ENCODE results near the gene GTPBP1. TPM values are rescaled to one million over a fixed set of nuclear protein-coding genes. Genes with fewer than 3 reads are reported as not detected.

The GTPBP1 gene
- total RNA-seq, 4 donors from 2014 or later: 46.0 to 72.0 (median 56.6) TPM

DNA sequence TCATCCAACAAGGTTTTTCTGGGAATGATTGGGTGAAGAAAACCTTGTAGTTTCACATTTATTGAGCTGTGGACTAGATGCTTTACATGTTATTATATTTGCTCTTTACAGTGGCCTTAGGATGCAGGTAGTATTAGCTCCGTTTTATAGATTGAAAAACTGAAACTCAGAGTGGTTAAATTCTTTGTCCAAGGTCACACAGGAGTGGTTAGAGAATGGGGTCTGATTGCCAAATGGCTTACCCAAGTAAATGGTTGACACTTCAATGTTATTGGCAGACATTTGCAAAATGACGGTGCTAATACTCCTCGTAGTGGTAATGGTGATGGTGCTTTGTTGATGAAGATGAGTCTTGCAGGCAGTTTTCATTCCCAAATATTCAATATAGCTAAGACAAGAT is 2.2 kb downstream of the GTPBP1 start:
- WGBS, 2 donors: 84 to 87% methylated on average over 3 of the region's 3 CpGs
- DNase-seq (ENCODE audit: low spot score in 2 of 2): no peak
- H3K36me3 ChIP-seq: peaks cover 0 to 11% (median 0%) of the 10 kb centered on the region in 3 donors
- TF ChIP-seq EP300 (IDR thresholded peaks at IDR 0.05): no peak
- TF ChIP-seq POLR2A (IDR thresholded peaks at IDR 0.05): no peak
- TF ChIP-seq CTCF (IDR thresholded peaks at IDR 0.05): no peak
- H3K4me1 ChIP-seq: peaks cover 0 to 40% (median 28%) of the 10 kb centered on the region in 4 donors
- no peak overlapping the region for H3K27ac ChIP-seq
- no peaks in the 10 kb centered on the region for H3K27me3 ChIP-seq
- H3K9me3 ChIP-seq: no peaks in the 10 kb centered on the region
- H3K4me3 ChIP-seq: no peak overlapping the region

DNA sequence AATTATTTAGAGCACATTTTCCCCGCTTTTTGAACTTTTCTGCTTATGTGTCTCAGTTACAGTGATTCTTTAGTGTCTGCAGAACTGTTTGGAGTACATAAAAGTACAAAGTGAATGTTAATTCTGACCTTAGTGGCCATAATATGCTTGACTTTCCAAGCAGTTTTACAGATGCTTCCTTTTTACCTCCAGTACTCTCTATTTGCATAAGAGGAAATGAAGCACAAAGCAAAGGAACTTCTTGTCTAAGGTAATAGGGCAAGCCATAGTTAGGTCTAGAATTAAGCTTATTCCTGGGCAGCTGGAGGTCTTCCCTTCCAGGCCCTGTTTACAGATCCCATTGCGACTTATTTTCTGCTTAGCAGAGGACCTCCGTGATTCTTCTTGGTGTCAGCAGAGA is 3.6 kb downstream of the GTPBP1 start:
- H3K9me3 ChIP-seq: no peaks in the 10 kb centered on the region
- WGBS, 2 donors: 66 to 79% methylated on average over 3 of the region's 3 CpGs

DNA sequence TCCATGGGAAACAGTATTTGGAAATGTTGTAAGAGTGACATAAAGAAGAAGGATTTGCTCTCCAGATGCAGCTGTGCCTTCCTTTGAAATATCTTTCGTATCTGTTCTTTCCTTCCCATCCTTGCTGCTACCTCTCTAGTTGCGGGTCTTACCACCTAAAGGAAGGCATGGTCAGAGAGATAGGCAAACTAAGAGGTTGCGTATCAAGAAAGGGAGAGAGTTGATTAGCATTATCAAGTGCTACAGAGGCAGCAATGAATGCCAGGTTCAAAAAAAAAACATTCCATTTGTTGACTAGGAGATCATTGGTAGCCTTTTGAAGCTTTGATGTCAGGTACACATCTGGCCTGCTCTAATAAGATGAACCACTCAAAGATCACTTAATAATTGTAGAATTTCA is 4.6 kb downstream of the GTPBP1 start:
- Histone ChIP-seq H3K4me3 (no peak overlapping the region), H3K27me3 (no peaks in the 10 kb centered on the region), H3K36me3 (peaks cover 0 to 13% (median 0%) of the 10 kb centered on the region in 3 donors), H3K27ac (no peak overlapping the region), H3K9me3 (no peaks in the 10 kb centered on the region), H3K4me1 (peaks cover 0 to 42% (median 23%) of the 10 kb centered on the region in 4 donors)
- WGBS, 2 donors: 95 to 96% methylated on average over 3 of the region's 3 CpGs
- no peak for DNase-seq (ENCODE audit: low spot score in 2 of 2)
- TF ChIP-seq CTCF (IDR thresholded peaks at IDR 0.05): no peak
- no peak for TF ChIP-seq POLR2A (IDR thresholded peaks at IDR 0.05)
- TF ChIP-seq EP300 (IDR thresholded peaks at IDR 0.05): no peak

More for the DNA sequence above, 3.6 kb downstream of the GTPBP1 start:
- peaks cover 0 to 11% (median 0%) of the 10 kb centered on the region in 3 donors for H3K36me3 ChIP-seq
- H3K27me3 ChIP-seq: no peaks in the 10 kb centered on the region
- no peak for DNase-seq (ENCODE audit: low spot score in 2 of 2)
- no peak for TF ChIP-seq POLR2A (IDR thresholded peaks at IDR 0.05)
- no peak for TF ChIP-seq EP300 (IDR thresholded peaks at IDR 0.05)
- no peak for TF ChIP-seq CTCF (IDR thresholded peaks at IDR 0.05)
- no peak overlapping the region for H3K27ac ChIP-seq
- H3K4me3 ChIP-seq: no peak overlapping the region
- peaks cover 0 to 51% (median 30%) of the 10 kb centered on the region in 4 donors for H3K4me1 ChIP-seq

DNA sequence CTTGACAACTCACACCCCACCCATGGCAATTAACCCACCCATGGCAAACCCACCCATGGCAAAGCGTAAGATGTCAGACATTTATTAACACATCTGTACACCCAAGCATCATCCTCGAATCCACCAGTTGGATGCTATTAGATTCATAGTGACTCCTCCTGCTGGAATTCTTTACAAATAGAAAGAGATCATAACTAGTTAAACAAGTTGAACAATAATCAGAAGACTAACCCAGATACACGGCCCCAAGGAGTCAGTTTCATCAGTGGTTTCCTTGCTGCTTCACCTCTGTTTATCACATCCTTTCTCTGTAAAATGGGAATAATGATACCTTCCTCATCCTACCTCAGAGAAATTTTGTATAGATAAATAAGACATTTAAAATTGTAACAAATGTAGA is 5.1 kb downstream of the GTPBP1 start:
- Histone ChIP-seq H3K27ac (no peak overlapping the region), H3K27me3 (no peaks in the 10 kb centered on the region), H3K4me3 (no peak overlapping the region), H3K36me3 (peaks cover 0 to 19% (median 0%) of the 10 kb centered on the region in 3 donors), H3K4me1 (peaks cover 0 to 42% (median 23%) of the 10 kb centered on the region in 4 donors), H3K9me3 (no peaks in the 10 kb centered on the region)
- no peak for DNase-seq (ENCODE audit: low spot score in 2 of 2)
- TF ChIP-seq EP300 (IDR thresholded peaks at IDR 0.05) (no peak), CTCF (IDR thresholded peaks at IDR 0.05) (no peak), POLR2A (IDR thresholded peaks at IDR 0.05) (no peak)
- WGBS, 2 donors: 87 to 89% methylated on average over 3 of the region's 3 CpGs

DNA sequence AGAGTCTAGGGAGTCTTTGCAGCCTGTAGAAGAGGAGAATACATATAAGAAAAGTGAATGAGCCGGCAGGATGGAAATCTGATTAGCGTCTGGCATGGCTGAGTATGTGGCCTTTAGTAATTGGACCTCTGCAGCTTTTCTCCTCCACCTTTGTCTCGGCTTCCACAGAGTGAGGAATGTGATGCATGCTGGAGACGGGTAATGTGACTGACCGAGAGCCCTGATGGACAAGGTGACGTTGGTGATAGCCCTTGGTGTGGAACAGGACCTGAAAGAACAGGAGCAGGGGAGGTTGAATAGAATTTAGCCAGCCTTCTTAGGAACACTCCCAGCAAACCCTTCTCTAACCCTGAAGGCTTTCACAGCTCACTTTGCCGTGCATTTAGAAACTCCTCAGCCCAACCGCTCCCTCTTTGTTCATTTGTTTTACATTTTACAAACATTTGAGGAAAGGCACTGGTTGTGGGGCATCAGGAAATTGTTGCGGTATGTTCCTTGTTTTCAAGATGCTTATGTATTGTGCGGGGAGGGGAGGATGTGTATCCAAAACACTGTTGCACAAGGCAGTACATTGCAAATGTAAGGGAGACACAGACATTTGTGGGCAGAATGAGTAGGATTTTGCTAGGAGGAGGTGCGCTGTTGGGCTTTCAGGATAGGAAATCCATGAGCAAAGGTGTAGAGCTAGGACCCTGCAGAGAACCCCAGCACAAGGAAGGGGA is 6.9 kb downstream of the GTPBP1 start:
- Histone ChIP-seq H3K36me3 (peaks cover 0 to 36% (median 9%) of the 10 kb centered on the region in 3 donors), H3K27me3 (no peaks in the 10 kb centered on the region), H3K4me3 (no peak overlapping the region), H3K9me3 (no peaks in the 10 kb centered on the region), H3K27ac (no peak overlapping the region), H3K4me1 (peaks cover 0 to 30% (median 16%) of the 10 kb centered on the region in 4 donors)
- 73 to 78% methylated on average over 11 of the region's 11 CpGs for WGBS, 2 donors
- no peak for TF ChIP-seq CTCF (IDR thresholded peaks at IDR 0.05)
- no peak for TF ChIP-seq POLR2A (IDR thresholded peaks at IDR 0.05)
- no peak for TF ChIP-seq EP300 (IDR thresholded peaks at IDR 0.05)
- DNase-seq (ENCODE audit: low spot score in 2 of 2): no peak
